Stimulated activated CD4-positive, alpha-beta T cell treated with anti-CD3 and anti-CD28 coated beads, Interleukin-1b, Interleukin-23, amount 100 ng/mL, for 48 hours (primary cell): Measurements from ENCODE around the gene PRDM8.
A peak's percentile ranks its signal among the peaks of the same experiment; 100 is the strongest.

Experiments
- DNase-seq: peaks from one replicate; pipeline ENCODE4 v3.0.0-alpha.2; 2020

PRDM8 gene

GRCh38 chr4:80184053-80184824 lies 13.1 kb upstream of the PRDM8 start:
- peak; percentile 86 for DNase-seq

- no peak for DNase-seq
These were observed 12.2 kb upstream of the PRDM8 start for GRCh38 chr4:80184825-80185756.

- no peak for DNase-seq
These were observed 11.3 kb upstream of the PRDM8 start for GRCh38 chr4:80185787-80186548.

GRCh38 chr4:80186676-80187075 lies 10.6 kb upstream of the PRDM8 start:
- no peak for DNase-seq

GRCh38 chr4:80187677-80188076 lies 9.6 kb upstream of the PRDM8 start:
- DNase-seq = no peak

- no peak for DNase-seq
These were observed 8.9 kb upstream of the PRDM8 start for GRCh38 chr4:80188457-80188800.

GRCh38 chr4:80188801-80189458 lies 8.4 kb upstream of the PRDM8 start:
- DNase-seq = no peak

GRCh38 chr4:80189581-80189955 lies 7.7 kb upstream of the PRDM8 start:
- no peak for DNase-seq

- no peak for DNase-seq
These were observed 7.2 kb upstream of the PRDM8 start for GRCh38 chr4:80189956-80190677.

- DNase-seq = no peak
These were observed 4.9 kb upstream of the PRDM8 start for GRCh38 chr4:80192252-80192866.

- DNase-seq = no peak
These were observed 4.4 kb upstream of the PRDM8 start for GRCh38 chr4:80192937-80193336.

- DNase-seq = no peak
These were observed 1.7 kb upstream of the PRDM8 start for GRCh38 chr4:80195441-80196140.

GRCh38 chr4:80196259-80196921 lies 913 bp upstream of the PRDM8 start:
- DNase-seq = no peak

- DNase-seq = no peak
These were observed 518 bp downstream of the PRDM8 start for GRCh38 chr4:80197601-80198440.

- no peak for DNase-seq
These were observed 1.1 kb downstream of the PRDM8 start for GRCh38 chr4:80198441-80198837.

GRCh38 chr4:80199004-80199560 lies 1.8 kb downstream of the PRDM8 start:
- no peak for DNase-seq

- no peak for DNase-seq
These were observed 2.6 kb downstream of the PRDM8 start for GRCh38 chr4:80199947-80200346.

GRCh38 chr4:80201252-80202151 lies 4.2 kb downstream of the PRDM8 start:
- DNase-seq = peak; percentile 60
